Endothelial cell of umbilical vein (primary cell): ENCODE data around the gene ARHGAP29. TPM values are rescaled to one million over a fixed set of nuclear protein-coding genes. Genes with fewer than 3 reads are reported as not detected.

Experiments
- BruUV-seq: library from RNA; stranded (reverse); fragments of 400-500 nt; replicated peaks from 2 replicates; lab custom pipeline; 2021; lab: Mats Ljungman, UMichigan
- CTCF ChIA-PET: fragments of 300-600, 350-600 bp; sonication (Branson Sonifier 250); formaldehyde crosslinking; loops from one replicate; lab custom pipeline; 2021; ENCODE audit warnings: antibody characterized with exemption, inconsistent platforms; lab: Charles Lee
- POLR2A ChIA-PET: fragments of 300-600, 350-600 bp; sonication (Branson Sonifier 250); formaldehyde crosslinking; loops from one replicate; lab custom pipeline; 2021; ENCODE audit warnings: antibody characterized with exemption, inconsistent platforms; lab: Charles Lee
- DNase-seq: peaks from one replicate; pipeline ENCODE4 v3.0.0-alpha.2; 2011; ENCODE audit warnings: low read depth, low spot score
- FAIRE-seq: peaks from 2 replicates; lab custom pipeline; 2011; peaks lifted over from hg19 to GRCh38; lab: Jason Lieb, UNC
- H2AFZ ChIP-seq: 2 replicates; pipeline ENCODE4 v1.6.0; 2012; ENCODE audit warnings: low read depth, low read length, control low read depth, inconsistent platforms
- H3K27ac ChIP-seq: 2 replicates; pipeline ENCODE4 v1.5.1; 2011; ENCODE audit warnings: low read depth, mild to moderate bottlenecking, control low read depth, low read length, moderate library complexity; ENCODE audit not compliant: insufficient read depth
- H3K27me3 ChIP-seq, 2 experiments: 2 replicates each; pipeline versions ENCODE4 v1.6.0 to v1.6.1; 2011; ENCODE audit warnings: low read length in 2 of 2, mixed read lengths in 1 of 2; ENCODE audit not compliant: control insufficient read depth in 2 of 2, insufficient read depth in 2 of 2
- H3K36me3 ChIP-seq, 2 experiments: 2 replicates in 1 of 2; 3 replicates in 1 of 2; pipeline ENCODE4 v1.5.1; 2011; ENCODE audit warnings: low read length in 2 of 2, mild to moderate bottlenecking in 1 of 2, moderate library complexity in 1 of 2; ENCODE audit not compliant: control insufficient read depth in 2 of 2, insufficient read depth in 2 of 2; ENCODE audit errors: extremely low read depth in 1 of 2
- H3K4me1 ChIP-seq: 3 replicates; pipeline ENCODE4 v1.5.1; 2011; ENCODE audit warnings: mild to moderate bottlenecking, low read length; ENCODE audit not compliant: control insufficient read depth, insufficient read depth; ENCODE audit errors: extremely low read depth
- H3K4me2 ChIP-seq: 2 replicates; pipeline ENCODE4 v1.6.1; 2011; ENCODE audit warnings: low read length, control low read depth, mixed read lengths; ENCODE audit not compliant: insufficient read depth
- H3K4me3 ChIP-seq, 3 experiments: fragments of 200-600 bp in 1 of 3; sonication (generic), shearing (Covaris generic) in 1 of 3; replicated peaks in 1 of 3; 2 replicates each; pipeline ENCODE4 v1.5.1; 2011 to 2016; ENCODE audit warnings: control low read depth in 3 of 3, low read length in 3 of 3, mild to moderate bottlenecking in 2 of 3, inconsistent platforms in 1 of 3, low read depth in 1 of 3, moderate library complexity in 1 of 3; ENCODE audit not compliant: insufficient read depth in 1 of 3
- H3K79me2 ChIP-seq: 2 replicates; pipeline ENCODE4 v1.6.0; 2012; ENCODE audit warnings: low read length, inconsistent platforms; ENCODE audit not compliant: control insufficient read depth, insufficient read depth
- H3K9ac ChIP-seq: replicated peaks from 2 replicates; pipeline ENCODE3; 2011; ENCODE audit warnings: low read length, control low read depth; ENCODE audit not compliant: insufficient read depth; ENCODE audit errors: extremely low read depth
- H3K9me1 ChIP-seq: replicated peaks from 3 replicates; pipeline ENCODE4 v1.6.0; 2011; ENCODE audit warnings: mild to moderate bottlenecking, low read length; ENCODE audit not compliant: control insufficient read depth, insufficient read depth; ENCODE audit errors: extremely low read depth
- H3K9me3 ChIP-seq: replicated peaks from 2 replicates; pipeline ENCODE4 v1.5.1; 2012; ENCODE audit warnings: low read length, inconsistent platforms; ENCODE audit not compliant: control insufficient read depth, insufficient read depth
- H4K20me1 ChIP-seq: replicated peaks from 2 replicates; pipeline ENCODE3; 2011; ENCODE audit warnings: mild to moderate bottlenecking, low read length; ENCODE audit not compliant: control insufficient read depth, insufficient read depth; ENCODE audit errors: extremely low read depth
- CTCF ChIP-seq, 2 donors: IDR thresholded peaks; 1 replicate in 1 of 2; 2 replicates in 1 of 2; pipeline ENCODE4 v1.5.1; 2011; ENCODE audit warnings: low read length in 2 of 2, mild to moderate bottlenecking in 2 of 2, moderate library complexity in 2 of 2, control low read depth in 1 of 2, inconsistent platforms in 1 of 2, low read depth in 1 of 2; ENCODE audit not compliant: insufficient read depth in 1 of 2; ENCODE audit errors: extremely low read depth in 1 of 2
- EZH2 ChIP-seq: IDR thresholded peaks from 2 replicates; pipeline ENCODE4 v1.6.1; 2012; ENCODE audit warnings: borderline replicate concordance, low read depth, mild to moderate bottlenecking, moderate library complexity, low read length, inconsistent platforms; ENCODE audit not compliant: severe bottlenecking
- FOS ChIP-seq: IDR thresholded peaks from 2 replicates; pipeline ENCODE4 v1.6.1; 2011; ENCODE audit warnings: mild to moderate bottlenecking, low read length, moderate library complexity, borderline replicate concordance; ENCODE audit not compliant: insufficient read depth
- GATA2 ChIP-seq: IDR thresholded peaks from 2 replicates; pipeline ENCODE4 v1.7.0; 2011; ENCODE audit warnings: low read depth, mild to moderate bottlenecking, moderate library complexity, mixed read lengths, low read length; ENCODE audit not compliant: insufficient read length, insufficient read depth
- JUN ChIP-seq: IDR thresholded peaks from 2 replicates; pipeline ENCODE4 v1.6.1; 2011; ENCODE audit warnings: borderline replicate concordance, low read depth; ENCODE audit not compliant: insufficient read length, insufficient read depth
- MAX ChIP-seq: IDR thresholded peaks from 2 replicates; pipeline ENCODE4 v1.6.1; 2011; ENCODE audit not compliant: insufficient read depth, insufficient read length
- MYC ChIP-seq: IDR thresholded peaks from one replicate; pipeline ENCODE4 v1.6.1; 2011; ENCODE audit warnings: mild to moderate bottlenecking, low read depth, low read length
- POLR2A ChIP-seq: IDR thresholded peaks from 2 replicates; pipeline ENCODE4 v1.6.1; 2012; ENCODE audit warnings: low read depth, mild to moderate bottlenecking, control low read depth, low read length
- POLR2AphosphoS5 ChIP-seq: IDR thresholded peaks from 2 replicates; pipeline ENCODE4 v1.6.1; 2012; ENCODE audit warnings: low read depth, mild to moderate bottlenecking, control low read depth, low read length, moderate library complexity; ENCODE audit not compliant: insufficient read depth
- dilution Hi-C: fragments of 300-500 bp; cut with MboI; formaldehyde crosslinking; loops from one replicate; pipeline ENCODE4 v1.15.0; 2019; ENCODE audit warnings: low sequenced_read_pairs; ENCODE audit not compliant: extremely low pct_ligation_motif_present
- intact Hi-C: fragments of 100-400 bp; cut with micrococcal nuclease; formaldehyde crosslinking; loops from one replicate; pipeline ENCODE4 v1.10.0; 2022
- polyA plus RNA-seq, 4 experiments: library from polyadenylated mRNA; depleted of rRNA in 3 of 4; stranded (reverse) in 3 of 4; unstranded in 1 of 4; fragments of >200 nt; gene quantifications; 2 replicates each; pipeline versions ENCODE4 v1.2.1 to v1.2.3, GENCODE V29; 2011 to 2012; ENCODE audit warnings: missing spikeins in 1 of 4
- total RNA-seq: library from RNA; stranded (reverse); gene quantifications from 2 replicates; pipeline ENCODE4 v1.2.3, GENCODE V29; 2021

ARHGAP29 gene
- total and polyA plus RNA-seq, 2 donors (not counting 3 experiments of a cell fraction or from before 2014, with no cell fraction given) = 56.3 to 199 TPM

- ChIA-PET POLR2A (no interaction called here), CTCF (no interaction called here)
- H3K9me1 ChIP-seq = no peaks in the 10 kb centered on the region
- peak; percentile 58 for FAIRE-seq
- H3K4me1 ChIP-seq = peaks cover 8% of the 10 kb centered on the region
- no peaks in the 10 kb centered on the region for H3K27me3 ChIP-seq
- BruUV-seq = no TSS peak
- H3K36me3 ChIP-seq = no peaks in the 10 kb centered on the region
- no peaks in the 10 kb centered on the region for H3K79me2 ChIP-seq
- intact Hi-C loops = no loop called here
- H4K20me1 ChIP-seq = no peaks in the 10 kb centered on the region
- DNase-seq = no peak
- no peak overlapping the region for H3K4me3 ChIP-seq
- no peak for TF ChIP-seq FOS
- no peak for TF ChIP-seq JUN
- TF ChIP-seq POLR2AphosphoS5 = no peak
- no peak for TF ChIP-seq POLR2A
- no peak for TF ChIP-seq MYC
- TF ChIP-seq EZH2 = no peak
- TF ChIP-seq MAX = no peak
- no peak for TF ChIP-seq CTCF (IDR thresholded peaks at IDR 0.05; ENCODE audit: extremely low read depth in 1 of 2, insufficient read depth in 1 of 2, low read depth in 1 of 2, low read length in 2 of 2)
- no peak for TF ChIP-seq GATA2
- H3K9me3 ChIP-seq = no peaks in the 10 kb centered on the region
- no peak overlapping the region for H3K9ac ChIP-seq
- no peak overlapping the region for H3K4me2 ChIP-seq
- dilution Hi-C loops = no loop called here
- H2AFZ ChIP-seq = no peak overlapping the region
- H3K27ac ChIP-seq = no peak overlapping the region
Observed at GRCh38 chr1:94273111-94273510, 35.7 kb upstream of the ARHGAP29 start.
